Measurements from ENCODE around the gene GDF3.
"Not testable (repeated sequence)": the region's sequence is repeated elsewhere in the genome, so short reads cannot be mapped to it uniquely, and the experiment has no call there.

GDF3 gene

DNA sequence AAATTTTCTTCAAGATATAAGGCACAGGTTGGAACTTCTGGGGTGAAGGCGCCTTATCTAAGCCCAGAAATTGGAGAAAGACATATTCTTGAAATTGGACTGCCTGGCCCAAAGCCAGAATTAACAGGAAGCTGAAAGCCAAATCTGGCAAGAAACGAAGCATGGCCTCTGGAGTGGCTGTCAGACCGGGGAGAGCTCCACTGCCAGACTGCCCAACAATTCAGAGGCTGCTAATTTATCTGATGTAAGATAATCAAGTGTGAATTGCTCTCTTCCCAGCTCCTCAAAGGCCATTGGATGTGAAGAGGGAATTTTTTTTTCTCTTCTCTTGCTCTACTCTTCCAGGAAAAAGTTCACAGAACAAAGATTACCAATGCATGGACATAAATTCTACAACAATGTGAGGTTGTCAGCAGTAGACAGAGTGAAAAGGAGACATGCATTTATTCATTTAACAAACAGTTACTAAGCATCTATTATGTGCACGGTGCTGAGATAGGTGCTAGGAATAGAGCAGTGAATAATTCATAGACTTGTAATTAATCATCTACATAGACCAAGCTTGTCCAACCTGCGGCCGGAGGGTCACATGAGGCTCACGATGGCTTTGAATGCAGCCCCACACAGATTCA lies at the start of gene GDF3:
Gene GDF3, minus strand, starts transcription at position 210 of the 632 bp plus-strand sequence. Its CDS starts 47 bp downstream, at position 163.
- DNase-seq (ENCODE audit: low read depth), result no peak

- DNase-seq (ENCODE audit: low read depth), result no peak
These were observed 37.4 kb upstream of the GDF3 start for GRCh38 chr12:7732993-7733392.

- DNase-seq (ENCODE audit: low read depth), result no peak
These were observed 35.9 kb upstream of the GDF3 start for GRCh38 chr12:7731486-7731885.

- DNase-seq (ENCODE audit: low read depth), result not testable (repeated sequence)
These were observed 35.4 kb upstream of the GDF3 start for GRCh38 chr12:7730984-7731383.

- no peak for DNase-seq (ENCODE audit: low read depth)
These were observed 34.2 kb upstream of the GDF3 start for GRCh38 chr12:7729746-7730145.

GRCh38 chr12:7723926-7724325 lies 28.4 kb upstream of the GDF3 start:
- no peak for DNase-seq (ENCODE audit: low read depth)

DNA sequence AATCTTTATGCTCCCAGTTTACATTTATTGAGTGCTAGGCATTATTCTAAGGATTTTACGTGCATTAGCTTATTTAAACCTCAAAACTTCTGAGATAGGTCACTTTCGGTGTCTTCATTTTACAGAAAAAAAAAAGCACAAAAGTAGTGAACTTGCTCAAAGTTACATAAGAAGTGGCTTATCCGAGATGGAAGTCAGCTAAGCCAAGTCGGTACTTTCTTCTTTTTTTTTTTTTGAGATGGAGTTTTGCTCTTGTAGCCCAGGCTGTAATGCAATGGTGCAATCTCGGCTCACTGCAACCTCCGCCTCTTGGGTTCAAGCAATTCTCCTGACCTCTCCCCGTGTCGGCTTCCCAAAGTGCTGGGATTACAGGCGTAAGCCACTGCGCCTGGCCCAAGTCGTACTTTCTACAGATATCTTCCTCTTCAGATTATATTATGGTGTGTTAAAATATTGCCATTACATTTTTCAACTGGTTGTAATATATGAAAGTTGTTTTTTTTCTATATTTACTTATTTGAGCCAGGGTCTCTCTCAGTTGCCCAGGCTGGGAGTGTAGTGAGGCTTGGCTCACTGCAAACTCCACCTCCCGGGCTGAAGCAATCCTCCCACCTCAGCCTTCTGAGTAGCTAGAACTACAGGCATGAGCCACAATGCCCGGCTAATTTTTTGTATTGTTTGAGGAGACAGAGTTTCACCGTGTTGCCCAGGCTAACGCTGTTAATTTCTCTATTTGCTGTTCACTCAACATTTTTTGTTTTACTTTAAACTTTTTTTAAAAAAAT lies 24.6 kb upstream of the GDF3 start:
- DNase-seq (ENCODE audit: low read depth), result no peak

GRCh38 chr12:7716381-7716780 lies 20.8 kb upstream of the GDF3 start:
- DNase-seq (ENCODE audit: low read depth), result no peak

DNA sequence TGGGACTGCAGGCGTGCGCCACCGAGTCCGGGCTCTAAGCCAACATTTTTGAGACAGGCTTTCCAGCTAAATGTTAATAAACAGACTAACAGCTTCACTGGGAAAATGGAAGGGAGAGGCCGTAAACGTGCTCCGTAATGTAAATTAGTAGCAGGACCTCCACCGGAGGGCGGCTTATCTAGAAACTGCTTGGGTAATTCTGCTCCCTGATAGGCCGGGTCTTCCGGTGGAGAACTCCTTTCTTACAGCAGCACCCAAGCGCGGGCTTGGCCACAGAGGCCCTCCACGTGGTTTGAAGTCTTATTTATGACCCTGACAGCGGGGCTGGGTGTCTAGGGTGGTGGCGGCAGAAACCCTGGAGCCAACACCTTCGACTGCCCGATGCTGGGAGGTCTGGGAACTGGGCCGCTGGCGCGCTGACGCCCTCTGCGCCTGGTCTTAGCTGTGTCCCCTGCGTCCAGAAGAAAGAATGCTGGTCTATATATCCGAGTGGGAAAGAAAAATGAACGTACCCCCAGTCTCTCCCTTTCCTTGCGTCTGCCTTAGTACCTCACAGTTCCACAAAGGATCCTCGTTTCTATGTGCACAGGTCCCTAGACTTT lies 17.4 kb upstream of the GDF3 start:
- DNase-seq (ENCODE audit: low read depth), result no peak

DNA sequence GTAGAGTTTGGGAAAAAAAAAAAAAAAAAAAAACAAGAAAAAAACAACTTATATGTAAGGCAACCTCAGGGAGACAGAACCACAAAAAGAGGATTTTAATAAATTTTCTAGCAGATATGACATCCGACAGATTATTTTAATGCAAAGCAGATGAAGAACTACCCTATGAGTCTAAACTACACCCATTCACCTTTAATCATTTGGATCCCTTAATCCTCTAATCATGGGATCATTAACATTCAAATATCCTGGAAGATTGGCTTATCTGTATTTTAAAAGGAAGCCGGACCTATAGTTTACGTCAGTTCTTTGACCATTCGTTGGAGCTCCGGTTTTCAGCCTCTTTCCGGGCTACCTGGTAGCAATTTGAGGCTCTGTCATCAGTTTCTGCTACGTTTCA lies 15.6 kb upstream of the GDF3 start, which contains the start of gene DPPA3:
Gene DPPA3, plus strand, starts transcription at position 301 of the 400 bp plus-strand sequence. CDS start 138 bp downstream, outside the sequence.
- no peak for DNase-seq (ENCODE audit: low read depth)

GRCh38 chr12:7709969-7710675 lies 14.5 kb upstream of the GDF3 start:
- no peak for DNase-seq (ENCODE audit: low read depth)

- DNase-seq (ENCODE audit: low read depth), result no peak
These were observed 10.3 kb upstream of the GDF3 start for GRCh38 chr12:7705846-7706245.

- no peak for DNase-seq (ENCODE audit: low read depth)
These were observed 376 bp downstream of the GDF3 start for GRCh38 chr12:7695237-7695560.

DNA sequence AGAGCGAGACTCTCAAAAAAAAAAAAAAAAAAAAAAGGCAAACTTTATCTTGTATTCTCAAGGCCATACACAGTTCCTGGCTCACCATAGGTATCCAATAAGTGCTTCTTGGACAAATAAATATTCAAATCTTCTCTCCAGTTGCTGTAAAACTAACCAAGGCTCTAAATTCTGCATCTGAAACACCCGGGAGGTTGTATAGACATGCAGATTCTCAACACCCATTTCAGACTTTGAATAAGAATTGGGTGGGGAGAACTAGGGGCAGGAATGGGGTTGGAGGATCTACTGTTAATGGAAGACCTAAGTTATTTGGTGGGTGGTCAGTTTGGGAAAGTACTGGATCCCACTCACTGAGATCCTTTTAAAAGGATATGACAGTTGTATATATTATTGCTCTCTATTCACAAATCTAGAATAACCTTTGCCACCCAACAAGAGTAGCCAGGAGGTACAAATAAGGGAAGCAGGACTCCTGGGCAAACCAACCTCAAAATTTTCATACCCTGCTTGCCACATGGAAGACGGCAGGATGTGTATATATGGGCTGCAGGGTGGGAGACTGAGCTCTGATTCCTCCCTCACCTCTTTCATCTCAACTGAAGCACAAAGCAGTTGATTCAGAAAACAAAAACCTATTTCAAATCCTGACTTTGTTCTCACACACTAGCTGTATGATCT lies 879 bp downstream of the GDF3 start:
- DNase-seq (ENCODE audit: low read depth), result no peak

DNA sequence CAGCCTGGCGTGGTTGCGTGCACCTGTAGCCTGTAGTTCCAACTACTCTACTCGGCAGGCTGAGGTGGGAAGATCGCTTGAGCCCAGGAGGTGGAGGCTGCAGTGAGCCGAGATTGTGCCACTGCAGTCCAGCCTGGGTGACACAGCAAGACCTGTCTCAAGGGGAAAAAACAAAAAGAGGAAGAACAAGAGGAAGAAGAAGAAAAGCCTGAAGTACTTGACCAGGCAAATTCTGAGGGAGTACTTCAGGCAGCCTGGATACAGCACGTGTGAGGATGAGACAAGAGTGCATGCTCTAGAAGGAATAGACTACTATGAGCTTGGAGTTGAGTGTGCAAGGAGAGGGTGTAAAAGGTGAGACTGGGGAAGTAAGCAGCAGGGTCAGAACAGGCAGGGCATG lies 1.8 kb downstream of the GDF3 start:
- no peak for DNase-seq (ENCODE audit: low read depth)

GRCh38 chr12:7681535-7681934 lies 14.0 kb downstream of the GDF3 start:
- no peak for DNase-seq (ENCODE audit: low read depth)

DNA sequence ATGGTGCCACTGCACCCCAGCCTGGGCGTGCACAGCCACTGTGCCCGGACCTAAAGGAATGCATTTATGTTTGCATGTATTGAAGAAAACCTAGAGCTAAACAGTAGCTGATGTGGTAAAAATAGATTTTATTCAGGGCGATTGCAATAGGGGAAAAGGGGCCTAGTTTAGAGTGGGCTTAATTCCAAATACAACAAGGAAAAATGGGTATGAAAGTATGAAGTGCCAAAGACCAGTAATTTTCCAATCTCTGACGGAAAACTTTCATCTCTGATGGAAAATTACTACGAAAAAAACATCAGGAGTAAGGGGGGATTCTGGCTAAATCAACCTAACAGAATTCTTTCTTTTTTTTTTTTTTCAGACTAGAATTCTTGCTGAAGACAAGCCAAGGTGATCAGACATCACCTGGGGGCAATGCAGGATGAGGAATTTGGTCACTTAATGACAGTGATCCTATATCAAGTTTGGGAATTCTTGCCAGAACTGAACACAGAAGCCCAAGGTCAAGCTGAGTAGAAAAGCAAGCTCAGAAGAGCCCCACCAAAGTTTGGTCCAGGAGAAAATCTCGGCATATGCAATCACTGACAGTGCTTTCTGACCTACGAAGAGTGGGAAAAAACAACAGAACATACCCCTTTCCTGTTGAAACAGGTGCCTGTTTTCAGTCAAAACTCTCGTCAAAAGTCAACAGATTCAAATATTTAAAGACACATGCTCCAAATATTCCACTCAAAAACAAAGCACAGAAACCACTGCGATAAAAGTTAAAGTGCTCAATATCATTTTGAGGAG lies 16.1 kb downstream of the GDF3 start:
- no peak for DNase-seq (ENCODE audit: low read depth)

- no peak for DNase-seq (ENCODE audit: low read depth)
These were observed 16.8 kb downstream of the GDF3 start for GRCh38 chr12:7678744-7679143.

DNA sequence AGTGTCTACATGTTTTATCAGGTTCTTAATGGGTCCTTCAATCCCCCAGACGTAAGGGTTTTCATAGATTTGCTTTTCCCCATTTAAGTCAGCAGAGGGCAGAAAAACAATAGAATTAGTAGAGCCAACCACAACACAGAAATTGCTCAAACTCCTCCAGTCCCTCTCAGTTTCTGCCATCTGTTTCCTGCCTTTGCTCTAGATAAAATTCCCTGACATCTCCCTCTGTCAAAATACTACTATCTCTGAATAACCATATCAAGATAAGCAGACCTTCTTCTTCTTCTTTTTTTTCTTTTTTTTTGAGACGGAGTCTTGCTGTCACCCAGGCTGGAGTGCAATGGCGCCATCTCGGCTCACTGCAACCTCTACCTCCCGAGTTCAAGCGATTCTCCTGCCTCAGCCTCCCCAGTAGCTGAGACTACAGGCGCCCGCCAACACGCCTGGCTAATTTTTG lies 18.1 kb downstream of the GDF3 start:
- DNase-seq (ENCODE audit: low read depth), result not testable (repeated sequence)

- DNase-seq (ENCODE audit: low read depth), result not testable (repeated sequence)
These were observed 20.1 kb downstream of the GDF3 start for GRCh38 chr12:7675455-7675854.

- DNase-seq (ENCODE audit: low read depth), result no peak
These were observed 27.4 kb downstream of the GDF3 start for GRCh38 chr12:7668171-7668570.

All from activated gamma-delta T cell treated with anti-CD3 and anti-CD28 coated beads, Interleukin-2, amount 50 U/mL, for 16 hours (primary cell).